Bronchial epithelial cell (primary cell): ENCODE data around the gene BIRC5. TPM values are rescaled to one million over a fixed set of nuclear protein-coding genes. Genes with fewer than 3 reads are reported as not detected.

Experiments used
- DNase-seq: peaks from one replicate; pipeline ENCODE4 v3.0.0-alpha.2; 2010; ENCODE audit warnings: low read depth
- FAIRE-seq: peaks from 2 replicates; lab custom pipeline; 2011; peaks lifted over from hg19 to GRCh38; lab: Jason Lieb, UNC
- H3K27me3 ChIP-seq: 2 replicates; pipeline ENCODE4 v1.5.1; 2011; ENCODE audit warnings: low read length; ENCODE audit not compliant: control insufficient read depth, insufficient read depth
- H3K36me3 ChIP-seq: 2 replicates; pipeline ENCODE4 v1.5.1; 2011; ENCODE audit warnings: low read length; ENCODE audit not compliant: control insufficient read depth, insufficient read depth
- H3K4me3 ChIP-seq: 2 replicates; pipeline ENCODE4 v1.5.1; 2011; ENCODE audit warnings: mild to moderate bottlenecking, low read depth, low read length, control low read depth
- total RNA-seq: library from RNA; depleted of rRNA; stranded (reverse); fragments of >200 nt; gene quantifications from 2 replicates; pipeline ENCODE4 v1.2.1, GENCODE V29; 2014
- TF ChIP-seq, protein P1 (sequence below): IDR thresholded peaks from 2 replicates; pipeline ENCODE4 v1.5.1; 2011; ENCODE audit warnings: mild to moderate bottlenecking, moderate library complexity, low read length, control low read depth, inconsistent platforms; ENCODE audit not compliant: insufficient read depth, severe bottlenecking

BIRC5 gene
- total RNA-seq, 1 donor from 2014 or later: 0.53 TPM

DNA sequence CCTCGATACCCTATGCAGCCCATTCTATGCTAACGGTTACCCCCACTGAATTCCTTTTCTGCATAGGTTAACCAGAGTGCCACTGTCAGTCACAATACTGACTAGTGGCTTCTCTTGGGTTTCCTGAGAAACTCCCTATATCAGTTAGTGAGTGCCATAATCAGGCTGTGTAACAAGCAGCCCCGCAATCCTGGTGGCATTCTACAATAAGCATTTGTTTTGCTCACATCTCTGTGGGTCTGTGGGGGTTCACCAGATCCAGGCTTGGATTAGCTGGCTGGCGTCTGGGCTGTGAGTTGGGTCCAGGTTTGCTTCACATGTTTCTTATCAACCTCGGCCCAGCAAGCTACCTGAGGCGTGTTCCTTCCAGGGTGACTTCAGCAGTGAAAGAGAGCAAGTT is 59.8 kb downstream of the BIRC5 start:
- peaks cover 14% of the 10 kb centered on the region for H3K27me3 ChIP-seq
- H3K4me3 ChIP-seq: no peak overlapping the region
- FAIRE-seq (no peak), DNase-seq (no peak)
- TF ChIP-seq, protein P1, sequence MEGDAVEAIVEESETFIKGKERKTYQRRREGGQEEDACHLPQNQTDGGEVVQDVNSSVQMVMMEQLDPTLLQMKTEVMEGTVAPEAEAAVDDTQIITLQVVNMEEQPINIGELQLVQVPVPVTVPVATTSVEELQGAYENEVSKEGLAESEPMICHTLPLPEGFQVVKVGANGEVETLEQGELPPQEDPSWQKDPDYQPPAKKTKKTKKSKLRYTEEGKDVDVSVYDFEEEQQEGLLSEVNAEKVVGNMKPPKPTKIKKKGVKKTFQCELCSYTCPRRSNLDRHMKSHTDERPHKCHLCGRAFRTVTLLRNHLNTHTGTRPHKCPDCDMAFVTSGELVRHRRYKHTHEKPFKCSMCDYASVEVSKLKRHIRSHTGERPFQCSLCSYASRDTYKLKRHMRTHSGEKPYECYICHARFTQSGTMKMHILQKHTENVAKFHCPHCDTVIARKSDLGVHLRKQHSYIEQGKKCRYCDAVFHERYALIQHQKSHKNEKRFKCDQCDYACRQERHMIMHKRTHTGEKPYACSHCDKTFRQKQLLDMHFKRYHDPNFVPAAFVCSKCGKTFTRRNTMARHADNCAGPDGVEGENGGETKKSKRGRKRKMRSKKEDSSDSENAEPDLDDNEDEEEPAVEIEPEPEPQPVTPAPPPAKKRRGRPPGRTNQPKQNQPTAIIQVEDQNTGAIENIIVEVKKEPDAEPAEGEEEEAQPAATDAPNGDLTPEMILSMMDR: no peak
- no peaks in the 10 kb centered on the region for H3K36me3 ChIP-seq

Other genes with a start within 250 kb of the BIRC5 start
- 42.9 and 51.7 TPM in 2 replicates for gene TMC6, start 85.5 kb upstream of the BIRC5 start, total RNA-seq
- under 0.01 TPM in 1 of 2 replicates, not detected in the other for gene TMC8, start 83.5 kb upstream of the BIRC5 start, total RNA-seq
- 0.13 TPM in 1 of 2 replicates, not detected in the other for gene C17orf99, start 67.9 kb upstream of the BIRC5 start, total RNA-seq
- 41.9 and 51.0 TPM in 2 replicates for gene SYNGR2, start 45.7 kb upstream of the BIRC5 start, total RNA-seq
- 0.79 and 2.9 TPM in 2 replicates for gene TK1, start 27.2 kb upstream of the BIRC5 start, total RNA-seq
- 13.2 and 32.1 TPM in 2 replicates for gene AFMID, start 26.9 kb upstream of the BIRC5 start, total RNA-seq
- gene TMEM235, start 17.4 kb downstream of the BIRC5 start, total RNA-seq: not detected in 2 replicates
- gene SOCS3, start 145.8 kb downstream of the BIRC5 start, total RNA-seq: 10.0 and 13.7 TPM in 2 replicates
- 22.5 and 25.8 TPM in 2 replicates for gene PGS1, start 164.4 kb downstream of the BIRC5 start, total RNA-seq